A673 (cell line): Measurements from ENCODE around the gene GNAS-AS1. TPM values are rescaled to one million over a fixed set of nuclear protein-coding genes. Genes with fewer than 3 reads are reported as not detected.

Experiments used
- BruUV-seq: library from RNA; stranded (reverse); fragments of 400-500 nt; replicated peaks from 2 replicates; lab custom pipeline; 2021; lab: Mats Ljungman, UMichigan
- CTCF ChIA-PET: fragments of 300-600 bp; sonication (Branson Sonifier 250); formaldehyde crosslinking; loops from one replicate; lab custom pipeline; 2022; ENCODE audit warnings: antibody characterized with exemption; lab: Charles Lee
- POLR2A ChIA-PET: fragments of 300-600 bp; sonication (Branson Sonifier 250); formaldehyde crosslinking; loops from one replicate; lab custom pipeline; 2022; ENCODE audit warnings: antibody characterized with exemption; ENCODE audit not compliant: low non-redundant PET; lab: Charles Lee
- DNase-seq: peaks from one replicate; pipeline ENCODE4 v3.0.0-alpha.2; 2015; ENCODE audit warnings: low spot score
- H3K27ac ChIP-seq: fragments of 200-600 bp; sonication (generic); 2 replicates; pipeline ENCODE4 v1.5.1; 2016; ENCODE audit warnings: mixed run types, low read depth, mild to moderate bottlenecking, mixed read lengths, antibody characterized with exemption, low read length; ENCODE audit not compliant: poor library complexity, severe bottlenecking
- H3K27me3 ChIP-seq: fragments of 200-600 bp; sonication (generic); replicated peaks from 2 replicates; pipeline ENCODE4 v1.6.1; 2017; ENCODE audit warnings: mixed run types, low read depth, mild to moderate bottlenecking, mixed read lengths, antibody characterized with exemption, low read length; ENCODE audit not compliant: insufficient read depth, poor library complexity
- H3K36me3 ChIP-seq: fragments of 200-600 bp; sonication (generic); 2 replicates; pipeline ENCODE4 v1.6.1; 2016; ENCODE audit warnings: mixed run types, mild to moderate bottlenecking, mixed read lengths, antibody characterized with exemption, low read length; ENCODE audit not compliant: insufficient read depth, poor library complexity, severe bottlenecking
- H3K4me1 ChIP-seq: fragments of 200-600 bp; sonication (generic); 2 replicates; pipeline ENCODE4 v1.6.1; 2017; ENCODE audit warnings: mixed run types, mild to moderate bottlenecking, mixed read lengths, antibody characterized with exemption, low read length; ENCODE audit not compliant: insufficient read depth, poor library complexity, severe bottlenecking
- H3K4me3 ChIP-seq: fragments of 200-600 bp; sonication (generic); 2 replicates; pipeline ENCODE4 v1.5.1; 2016; ENCODE audit warnings: low read depth, mixed run types, mild to moderate bottlenecking, mixed read lengths, low read length; ENCODE audit not compliant: poor library complexity, severe bottlenecking
- H3K9me3 ChIP-seq: fragments of 200-600 bp; sonication (generic); 2 replicates; pipeline ENCODE4 v1.6.1; 2016; ENCODE audit warnings: mixed run types, low read depth, mild to moderate bottlenecking, mixed read lengths, antibody characterized with exemption, low read length; ENCODE audit not compliant: poor library complexity, severe bottlenecking
- CTCF ChIP-seq: fragments of 300-800, 200-600 bp; sonication (generic); conservative IDR thresholded peaks from 2 replicates; pipeline ENCODE4 v1.5.1; 2017; ENCODE audit warnings: low read depth, mild to moderate bottlenecking, antibody characterized with exemption, low read length, moderate library complexity, mixed read lengths
- EZH2 ChIP-seq: fragments of 200-600 bp; sonication (generic); IDR thresholded peaks from 2 replicates; pipeline ENCODE4 v1.6.1; 2017; ENCODE audit warnings: borderline replicate concordance, low read depth, mild to moderate bottlenecking, mixed read lengths, antibody characterized with exemption, low read length; ENCODE audit not compliant: poor library complexity, severe bottlenecking
- intact Hi-C: fragments of 100-400 bp; cut with micrococcal nuclease; formaldehyde crosslinking; loops from one replicate; pipeline ENCODE4 v1.10.0; 2022; ENCODE audit not compliant: unreplicated experiment
- total RNA-seq: library from RNA; stranded (reverse); gene quantifications from 2 replicates; pipeline ENCODE4 v1.2.3, GENCODE V29; 2021

GNAS-AS1 gene
- total RNA-seq, 1 experiment from 2014 or later = 6.7 TPM

GRCh38 chr20:58851969-58852458 is 1.3 kb upstream of the GNAS-AS1 start:
- ChIA-PET CTCF (interaction anchor here (0.5 to 0.8 kb wide), 3 partner anchors 18 to 216 kb away, joined by 3 to 6 read pairs (median 3); partner anchors contain the start of gene STX16), POLR2A (no interaction called here)
- intact Hi-C loops = loop anchor here (5.0 to 10.0 kb wide), 3 partner anchors 200 to 617 kb away; partner anchors contain the start of gene STX16
- Histone ChIP-seq H3K4me3 (peak overlapping the region; percentile 67), H3K9me3 (no peaks in the 10 kb centered on the region), H3K27ac (no peak overlapping the region), H3K36me3 (no peaks in the 10 kb centered on the region), H3K27me3 (peaks cover 42% of the 10 kb centered on the region), H3K4me1 (peaks cover 8% of the 10 kb centered on the region)
- no TSS peak for BruUV-seq
- DNase-seq = no peak
- no peak for TF ChIP-seq EZH2
- no peak for TF ChIP-seq CTCF

- DNase-seq = no peak
- POLR2A ChIA-PET = no interaction called here
Measured at GRCh38 chr20:58851221-58851968, 693 bp upstream of the GNAS-AS1 start.

GRCh38 chr20:58847463-58847862 is 3.2 kb downstream of the GNAS-AS1 start:
- H3K4me3 ChIP-seq = no peak overlapping the region
- peaks cover 45% of the 10 kb centered on the region for H3K27me3 ChIP-seq
- POLR2A ChIA-PET = no interaction called here
- no peak for DNase-seq
- TF ChIP-seq EZH2 (no peak), CTCF (no peak)
- H3K27ac ChIP-seq = no peak overlapping the region
- CTCF ChIA-PET = interaction anchor here (0.6 kb wide), 1 partner anchor 12 kb away, joined by 3 read pairs; no protein-coding TSS in a partner anchor
- no peaks in the 10 kb centered on the region for H3K36me3 ChIP-seq
- no peaks in the 10 kb centered on the region for H3K4me1 ChIP-seq
- no TSS peak for BruUV-seq
- H3K9me3 ChIP-seq = no peaks in the 10 kb centered on the region
- intact Hi-C loops = no loop called here

More at GRCh38 chr20:58851221-58851968, 693 bp upstream of the GNAS-AS1 start:
- Histone ChIP-seq H3K36me3 (no peaks in the 10 kb centered on the region), H3K4me3 (peak overlapping the region; percentile 67), H3K27ac (no peak overlapping the region), H3K9me3 (no peaks in the 10 kb centered on the region), H3K27me3 (peaks cover 41% of the 10 kb centered on the region), H3K4me1 (peaks cover 8% of the 10 kb centered on the region)
- CTCF ChIA-PET = no interaction called here
- no peak for TF ChIP-seq EZH2
- no peak for TF ChIP-seq CTCF
- intact Hi-C loops = loop anchor here (5.0 to 10.0 kb wide), 3 partner anchors 199 to 617 kb away; partner anchors contain the start of gene STX16
- no TSS peak for BruUV-seq
